ENCODE data around the gene STK40.

STK40 gene

GRCh38 chr1:36382231-36382630, 3.5 kb downstream of the STK40 start:
- H3K79me2 ChIP-seq (ENCODE audit: control insufficient read depth, low read length), result peaks cover 89% of the 10 kb centered on the region

GRCh38 chr1:36381405-36381804, 4.3 kb downstream of the STK40 start:
- peaks cover 73% of the 10 kb centered on the region for H3K36me3 ChIP-seq (ENCODE audit: control insufficient read depth, low read length)
- no peak overlapping the region for H3K4me3 ChIP-seq (ENCODE audit: low read length)
- peaks cover 5% of the 10 kb centered on the region for H3F3A ChIP-seq (ENCODE audit: control insufficient read depth, insufficient read depth)
- H3K27me3 ChIP-seq (ENCODE audit: control insufficient read depth, low read length), result no peaks in the 10 kb centered on the region
- H3K4me1 ChIP-seq (ENCODE audit: control insufficient read depth, low read length), result peaks cover 86% of the 10 kb centered on the region
- peaks cover 93% of the 10 kb centered on the region for H3K79me2 ChIP-seq (ENCODE audit: control insufficient read depth, low read length)
- H3K9me2 ChIP-seq (replicated peaks; ENCODE audit: control insufficient read depth, low read length), result no peaks in the 10 kb centered on the region
- peak overlapping the region; percentile 76 for H3K4me2 ChIP-seq (ENCODE audit: low read length)
- no peak overlapping the region for H3K27ac ChIP-seq (ENCODE audit: low read depth, low read length)
- H3K9me3 ChIP-seq (ENCODE audit: control insufficient read depth, insufficient read depth, low read length), result no peaks in the 10 kb centered on the region
- TF ChIP-seq EZH2phosphoT487 (IDR thresholded peaks at IDR 0.05; ENCODE audit: borderline replicate concordance, low read length) (no peak), CTCF (IDR thresholded peaks at IDR 0.05; ENCODE audit: low read depth, low read length, poor library complexity, severe bottlenecking) (no peak)
- peaks cover 22% of the 10 kb centered on the region; the same call in 1 of the 2 replicates for H4K20me1 ChIP-seq (ENCODE audit: control insufficient read depth, insufficient read depth, low read depth, low read length)

More at GRCh38 chr1:36382231-36382630, 3.5 kb downstream of the STK40 start:
- H3K9me3 ChIP-seq (ENCODE audit: control insufficient read depth, insufficient read depth, low read length), result no peaks in the 10 kb centered on the region
- peaks cover 11% of the 10 kb centered on the region for H3F3A ChIP-seq (ENCODE audit: control insufficient read depth, insufficient read depth)
- peak overlapping the region; percentile 76 for H3K4me2 ChIP-seq (ENCODE audit: low read length)
- H4K20me1 ChIP-seq (ENCODE audit: control insufficient read depth, insufficient read depth, low read depth, low read length), result peaks cover 22% of the 10 kb centered on the region; the same call in 1 of the 2 replicates
- H3K36me3 ChIP-seq (ENCODE audit: control insufficient read depth, low read length), result peaks cover 76% of the 10 kb centered on the region
- H3K4me1 ChIP-seq (ENCODE audit: control insufficient read depth, low read length), result peaks cover 88% of the 10 kb centered on the region
- H3K27me3 ChIP-seq (ENCODE audit: control insufficient read depth, low read length), result no peaks in the 10 kb centered on the region
- no peak for TF ChIP-seq CTCF (IDR thresholded peaks at IDR 0.05; ENCODE audit: low read depth, low read length, poor library complexity, severe bottlenecking)
- no peaks in the 10 kb centered on the region for H3K9me2 ChIP-seq (replicated peaks; ENCODE audit: control insufficient read depth, low read length)
- no peak overlapping the region for H3K4me3 ChIP-seq (ENCODE audit: low read length)
- H3K27ac ChIP-seq (ENCODE audit: low read depth, low read length), result no peak overlapping the region

- TF ChIP-seq EZH2phosphoT487 (IDR thresholded peaks at IDR 0.05; ENCODE audit: borderline replicate concordance, low read length) (no peak), CTCF (IDR thresholded peaks at IDR 0.05; ENCODE audit: low read depth, low read length, poor library complexity, severe bottlenecking) (no peak)
- Histone ChIP-seq H3K27ac (ENCODE audit: low read depth, low read length) (peak overlapping the region; percentile 21), H3K27me3 (ENCODE audit: control insufficient read depth, low read length) (no peaks in the 10 kb centered on the region), H3K79me2 (ENCODE audit: control insufficient read depth, low read length) (peaks cover 99% of the 10 kb centered on the region), H3K9me3 (ENCODE audit: control insufficient read depth, insufficient read depth, low read length) (no peaks in the 10 kb centered on the region), H3K4me2 (ENCODE audit: low read length) (peak overlapping the region; percentile 41), H3K9me2 (replicated peaks; ENCODE audit: control insufficient read depth, low read length) (no peaks in the 10 kb centered on the region), H3K36me3 (ENCODE audit: control insufficient read depth, low read length) (peaks cover 77% of the 10 kb centered on the region), H3K4me3 (ENCODE audit: low read length) (no peak overlapping the region), H3F3A (ENCODE audit: control insufficient read depth, insufficient read depth) (peaks cover 5% of the 10 kb centered on the region; the same call in 1 of the 2 replicates), H3K4me1 (ENCODE audit: control insufficient read depth, low read length) (peaks cover 88% of the 10 kb centered on the region), H4K20me1 (ENCODE audit: control insufficient read depth, insufficient read depth, low read depth, low read length) (peaks cover 22% of the 10 kb centered on the region; the same call in 1 of the 2 replicates)
These were observed 4.9 kb downstream of the STK40 start for GRCh38 chr1:36380782-36381181.

Data from DOHH2 (cell line).